Measurements from ENCODE around the gene CHD5.

CHD5 gene

DNA sequence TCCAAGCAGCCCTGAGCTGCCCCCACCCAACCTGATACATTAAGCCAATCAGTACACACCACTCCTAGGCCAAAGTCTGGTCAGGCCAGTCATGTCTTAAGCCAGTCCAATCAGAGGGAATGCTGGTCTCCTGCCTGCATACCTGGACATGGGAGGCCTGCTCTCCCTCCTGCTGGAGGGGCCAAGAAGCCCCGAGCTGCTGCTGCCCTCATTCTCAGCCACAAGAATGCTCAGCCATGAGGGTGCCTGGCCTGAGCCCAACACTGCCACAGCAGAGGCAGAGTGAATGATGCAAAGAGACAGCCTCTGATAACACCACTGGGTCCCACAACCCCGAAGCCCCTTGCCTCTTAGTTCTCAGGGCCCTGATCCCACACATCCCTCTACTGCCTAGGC is 23.0 kb downstream of the CHD5 start:
- in situ Hi-C loops (cut with MboI; ENCODE audit: low sequenced_read_pairs) = no loop called here

DNA sequence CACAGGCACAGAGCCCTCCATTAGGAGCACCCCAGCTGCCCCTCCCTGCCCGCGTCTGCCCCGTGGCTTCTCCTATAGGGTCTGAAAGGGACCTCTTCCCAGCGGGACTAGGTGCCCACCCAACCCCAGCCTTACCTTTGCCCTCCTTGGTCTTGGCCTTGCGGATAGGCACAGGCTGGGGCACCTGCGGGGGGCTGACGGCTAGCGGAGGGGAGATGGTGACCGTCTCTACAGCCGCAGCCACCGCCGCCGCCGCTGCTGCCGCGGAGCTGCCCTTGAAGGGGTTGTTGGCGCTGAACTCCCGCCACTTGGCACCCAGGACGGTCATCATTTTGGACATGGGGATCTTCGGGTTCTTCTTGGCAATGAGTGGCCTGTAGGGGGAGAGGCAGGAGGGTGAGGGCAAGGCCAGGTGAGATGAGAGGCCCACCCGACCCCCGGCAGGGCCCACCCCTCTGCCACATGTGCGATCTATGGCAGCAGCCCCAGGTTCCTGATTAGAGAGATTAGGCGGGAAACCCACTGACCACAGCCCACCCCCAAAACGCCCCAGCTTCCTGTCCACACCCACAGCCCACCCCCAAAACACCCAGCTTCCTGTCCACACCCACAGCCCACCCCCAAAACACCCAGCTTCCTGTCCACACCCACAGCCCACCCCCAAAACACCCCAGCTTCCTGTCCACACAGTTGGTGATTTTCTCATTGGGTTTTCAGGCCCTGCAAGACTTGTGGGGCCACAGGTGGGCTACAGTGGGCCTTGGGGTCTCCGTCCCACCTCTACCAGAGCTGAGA is 25.4 kb downstream of the CHD5 start:
- in situ Hi-C loops (cut with MboI; ENCODE audit: low sequenced_read_pairs) = no loop called here

DNA sequence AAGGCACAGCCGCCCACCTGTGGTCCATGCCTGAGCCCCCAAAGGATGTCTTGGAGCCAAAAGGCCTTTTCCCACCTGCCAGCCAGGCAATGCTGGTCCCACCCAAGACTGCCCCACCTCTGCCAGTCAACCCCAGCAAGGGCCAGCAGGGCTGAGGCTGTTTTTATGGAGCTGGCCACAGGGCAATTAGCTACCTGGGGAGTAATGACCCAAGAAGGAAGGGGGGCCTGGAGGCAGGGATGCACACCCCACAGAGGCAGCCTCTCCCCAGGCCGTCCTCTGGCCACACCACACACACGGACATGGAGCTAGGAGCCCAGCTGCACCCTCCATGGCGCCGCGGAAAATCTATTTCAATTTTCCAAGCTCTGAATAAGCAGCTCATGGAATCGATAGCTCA is 27.2 kb downstream of the CHD5 start:
- in situ Hi-C loops (cut with MboI; ENCODE audit: low sequenced_read_pairs) = no loop called here

DNA sequence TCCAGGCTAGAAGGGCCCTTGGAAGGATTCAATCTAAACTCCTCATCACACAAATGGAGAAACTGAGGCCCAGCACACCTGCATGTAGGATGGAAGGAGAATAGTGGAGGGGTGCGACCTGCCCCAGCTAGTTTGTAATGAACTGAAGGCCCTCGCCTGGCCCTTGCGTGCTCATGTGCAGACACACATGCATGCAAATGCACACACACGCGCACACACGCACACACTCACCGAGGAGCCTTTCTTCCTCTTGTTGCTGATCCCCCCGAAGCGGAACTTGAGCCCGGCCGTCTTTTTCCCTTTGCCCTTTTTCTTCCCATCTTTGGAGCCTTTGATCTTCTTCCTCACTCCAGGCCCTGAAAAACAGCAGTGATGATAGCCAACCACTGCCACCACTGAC is 27.9 kb downstream of the CHD5 start:
- in situ Hi-C loops (cut with MboI; ENCODE audit: low sequenced_read_pairs) = no loop called here

DNA sequence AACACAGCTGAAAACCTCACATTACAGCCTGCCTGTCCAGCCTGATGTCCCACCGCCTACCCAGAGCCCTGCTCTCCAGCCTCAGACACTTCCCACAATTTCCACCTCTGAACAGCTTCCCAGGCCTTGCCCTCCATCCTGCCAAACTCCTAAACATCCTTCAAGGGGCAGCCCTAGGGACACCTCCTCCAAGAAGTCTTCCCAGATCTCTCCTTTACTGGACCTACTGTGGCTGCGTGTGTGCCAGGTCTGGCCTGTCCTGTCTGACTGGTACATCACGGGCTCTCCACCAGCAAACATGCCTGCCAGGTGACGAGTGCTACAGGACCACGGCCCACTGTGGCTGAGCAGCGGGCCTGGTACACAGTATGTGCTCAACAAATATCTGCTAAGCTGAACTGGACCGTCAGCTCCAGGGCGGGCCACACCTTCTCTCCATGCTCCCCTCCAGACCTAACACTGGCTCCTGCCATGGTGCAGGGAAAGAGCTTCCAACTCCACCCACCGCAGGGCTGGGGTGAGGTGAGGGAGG is 28.8 kb downstream of the CHD5 start:
- in situ Hi-C loops (cut with MboI; ENCODE audit: low sequenced_read_pairs) = no loop called here

DNA sequence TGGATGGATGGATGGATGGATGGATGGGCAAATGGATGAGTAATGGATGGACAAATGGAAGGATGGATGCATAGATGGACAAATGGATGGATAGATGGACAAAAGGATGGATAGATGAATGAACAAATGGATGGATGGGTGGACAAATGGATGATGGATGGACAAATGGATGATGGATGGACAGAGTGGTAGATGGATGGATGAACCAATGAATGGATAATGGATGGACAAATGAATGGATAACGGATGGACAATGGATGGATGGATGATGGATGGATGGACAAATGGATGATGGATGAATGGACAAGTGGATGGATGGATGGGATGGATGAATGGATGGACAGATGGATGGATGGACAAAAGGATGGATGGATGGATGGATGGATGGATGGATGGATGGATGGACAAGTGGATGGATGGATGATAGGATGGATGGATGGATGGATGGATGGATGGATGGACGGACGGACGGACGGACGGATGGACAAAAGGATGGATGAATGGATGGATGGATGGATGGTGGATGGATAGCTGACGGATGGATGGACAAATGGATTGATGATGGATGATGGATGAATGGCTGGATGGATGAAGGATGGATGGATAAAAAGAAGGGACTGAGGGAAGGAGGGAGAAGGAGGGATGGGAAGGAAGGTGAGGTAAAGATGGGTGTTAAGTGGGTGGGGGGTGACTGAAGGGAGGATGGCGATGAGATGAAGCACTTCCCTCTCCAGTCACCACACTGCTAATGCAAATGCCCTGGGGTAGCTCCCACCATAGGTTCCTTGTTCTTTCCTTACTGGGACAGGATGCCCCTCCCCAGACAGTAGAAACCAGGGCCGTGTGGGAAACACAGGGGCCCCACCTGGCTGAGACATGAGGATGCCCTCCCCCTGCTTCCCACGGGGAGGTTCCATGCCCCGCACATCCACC is 29.8 kb downstream of the CHD5 start:
- in situ Hi-C loops (cut with MboI; ENCODE audit: low sequenced_read_pairs) = no loop called here

DNA sequence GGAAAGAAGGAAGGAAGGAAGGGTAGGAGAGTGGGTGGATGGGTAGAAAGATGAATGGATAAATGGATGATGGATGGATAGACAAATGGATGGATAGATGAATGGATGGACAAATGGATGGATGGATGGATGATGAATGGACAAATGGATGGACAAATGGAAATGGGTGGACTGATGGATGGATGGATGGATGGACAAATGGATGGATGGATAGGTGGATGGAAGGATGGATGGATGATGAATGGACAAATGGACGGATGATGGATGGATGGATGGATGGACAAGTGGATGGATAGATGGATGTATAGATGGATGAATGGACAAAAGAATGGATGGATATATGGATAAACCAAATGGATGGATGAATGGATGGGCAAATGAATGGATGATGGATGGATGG is 30.5 kb downstream of the CHD5 start:
- in situ Hi-C loops (cut with MboI; ENCODE audit: low sequenced_read_pairs) = no loop called here

DNA sequence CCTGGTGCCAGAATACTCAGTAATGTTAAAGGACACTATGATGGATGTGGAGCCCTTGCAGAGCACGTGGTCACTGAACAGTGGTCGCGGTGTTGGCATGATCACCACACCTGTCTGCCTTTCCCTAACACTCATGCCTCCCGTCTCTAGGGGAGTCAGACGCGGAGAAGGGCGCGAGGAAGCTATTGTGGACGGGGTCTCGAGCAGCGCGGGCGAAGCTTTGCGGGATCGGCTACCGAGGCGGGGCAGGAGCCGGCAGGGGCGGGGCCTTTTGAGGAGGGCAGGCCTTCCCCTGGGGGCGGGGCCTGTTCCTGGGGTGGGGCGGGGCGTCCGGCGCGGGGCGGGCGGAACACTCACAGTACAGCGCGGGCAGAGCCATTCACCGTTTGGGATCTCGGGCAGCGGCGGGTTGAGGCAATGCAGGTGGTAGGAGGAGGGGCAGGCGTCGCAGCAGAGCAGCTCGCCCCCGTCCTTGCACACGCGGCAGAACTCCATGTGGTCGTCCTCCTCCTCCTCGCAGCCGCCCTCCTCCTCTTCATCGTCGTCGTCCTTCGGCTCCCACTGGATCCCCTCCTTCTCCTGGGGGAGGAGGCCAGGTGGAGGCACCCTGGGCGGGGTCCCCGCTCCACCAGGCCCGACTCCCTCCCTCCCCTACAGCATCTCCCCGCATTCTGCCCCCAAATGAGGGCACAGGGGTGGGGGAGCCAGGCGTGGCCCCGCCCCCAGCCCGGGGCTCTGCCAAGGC is 31.5 kb downstream of the CHD5 start:
- in situ Hi-C loops (cut with MboI; ENCODE audit: low sequenced_read_pairs) = no loop called here

DNA sequence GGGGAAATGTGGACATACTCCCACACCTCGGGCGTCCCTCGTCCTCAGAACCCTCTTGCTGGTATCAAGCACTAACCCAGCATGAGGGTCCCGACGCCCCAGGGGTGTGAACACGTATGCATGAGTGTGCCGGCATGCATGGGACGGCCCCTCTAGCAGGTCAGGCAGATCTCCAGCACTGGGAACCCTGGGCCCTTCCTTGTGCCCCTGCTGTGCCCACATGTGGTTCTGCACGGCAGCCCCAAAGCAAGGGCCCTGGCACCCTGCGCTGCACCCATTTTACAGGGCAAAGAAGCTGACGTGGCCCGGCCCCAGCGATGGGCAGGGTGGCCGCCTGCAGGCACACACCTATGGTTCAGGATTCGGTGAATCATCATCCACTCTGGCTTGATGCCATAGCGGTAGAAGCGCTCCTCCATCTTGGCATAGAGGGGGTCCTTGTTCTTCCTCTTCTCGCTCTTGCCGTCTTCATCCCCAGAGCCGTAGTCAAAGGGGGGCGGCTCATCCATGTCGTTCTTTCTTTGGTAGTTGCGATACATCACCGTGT is 34.2 kb downstream of the CHD5 start:
- in situ Hi-C loops (cut with MboI; ENCODE audit: low sequenced_read_pairs) = no loop called here

DNA sequence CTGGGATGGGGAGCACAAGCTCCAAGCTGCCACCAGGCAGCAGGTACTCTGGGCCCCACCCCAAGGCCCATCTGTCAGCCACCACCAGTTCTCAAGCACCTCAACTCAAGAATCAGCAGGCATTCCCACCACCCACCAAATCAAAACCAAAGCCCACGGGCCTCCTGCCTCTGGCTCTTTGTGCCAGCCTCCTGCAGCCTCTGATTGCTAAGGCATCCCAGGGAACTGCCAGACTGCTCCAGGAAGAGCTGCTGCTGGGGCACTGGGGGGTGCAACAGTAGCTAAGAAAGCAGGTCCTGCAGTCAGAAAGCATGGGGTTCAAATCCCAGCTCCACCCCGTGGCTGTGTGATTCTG is 34.7 kb downstream of the CHD5 start:
- in situ Hi-C loops (cut with MboI; ENCODE audit: low sequenced_read_pairs) = no loop called here

DNA sequence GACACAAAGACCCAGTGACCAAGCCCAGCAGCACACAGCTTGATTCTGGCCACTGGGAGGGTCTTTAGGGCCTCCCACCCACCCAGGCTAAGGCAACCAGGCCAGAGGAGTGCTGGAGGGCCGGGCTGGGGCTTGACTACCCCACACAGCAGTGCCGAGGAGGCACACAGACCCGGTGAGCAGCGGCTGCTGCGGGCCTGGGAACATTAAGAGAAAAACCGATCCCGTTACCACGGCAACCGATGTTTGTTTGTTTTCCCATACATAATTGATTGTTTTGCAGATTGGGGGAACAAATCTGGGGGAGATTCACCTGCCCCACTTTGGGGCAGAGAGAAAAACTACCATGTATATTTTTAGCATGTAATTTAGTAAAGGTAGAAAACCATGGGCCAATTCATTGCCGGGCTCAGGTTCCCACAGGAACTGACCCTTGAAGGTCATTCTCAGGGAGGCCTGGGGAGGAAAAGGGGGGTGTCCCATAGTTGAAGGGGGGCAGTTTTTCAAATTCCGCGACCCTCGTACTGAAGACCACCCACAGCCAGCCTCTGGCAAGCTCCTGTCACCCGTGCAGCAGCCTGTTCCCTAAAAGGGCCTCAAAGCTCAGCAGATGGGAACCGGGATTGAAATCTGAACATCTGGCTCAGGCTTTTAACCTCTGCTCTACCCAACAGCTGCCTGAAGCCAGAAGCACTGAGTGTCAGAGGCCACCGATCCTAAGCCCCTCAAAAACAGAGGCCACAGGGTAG is 35.3 kb downstream of the CHD5 start:
- in situ Hi-C loops (cut with MboI; ENCODE audit: low sequenced_read_pairs) = no loop called here

DNA sequence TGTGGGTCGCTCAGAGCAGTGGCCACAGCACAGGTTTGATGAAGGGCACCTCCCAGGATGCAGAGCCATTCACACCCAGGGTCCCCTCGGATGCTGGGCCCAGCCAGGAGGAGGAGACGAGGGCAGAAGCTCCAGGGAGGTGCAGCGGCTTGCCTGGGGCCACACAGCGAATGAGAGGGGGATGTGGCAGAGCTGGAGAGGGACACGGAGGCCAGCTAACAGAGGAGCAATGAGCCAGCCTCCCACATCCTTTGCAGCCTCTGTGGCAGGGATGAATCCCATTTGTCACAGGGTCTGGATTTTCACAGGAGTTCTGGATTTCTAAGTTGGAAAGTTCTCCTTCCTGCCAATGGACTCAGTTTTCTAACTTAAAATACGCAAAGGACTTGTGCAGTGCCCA is 35.9 kb downstream of the CHD5 start:
- in situ Hi-C loops (cut with MboI; ENCODE audit: low sequenced_read_pairs) = no loop called here

DNA sequence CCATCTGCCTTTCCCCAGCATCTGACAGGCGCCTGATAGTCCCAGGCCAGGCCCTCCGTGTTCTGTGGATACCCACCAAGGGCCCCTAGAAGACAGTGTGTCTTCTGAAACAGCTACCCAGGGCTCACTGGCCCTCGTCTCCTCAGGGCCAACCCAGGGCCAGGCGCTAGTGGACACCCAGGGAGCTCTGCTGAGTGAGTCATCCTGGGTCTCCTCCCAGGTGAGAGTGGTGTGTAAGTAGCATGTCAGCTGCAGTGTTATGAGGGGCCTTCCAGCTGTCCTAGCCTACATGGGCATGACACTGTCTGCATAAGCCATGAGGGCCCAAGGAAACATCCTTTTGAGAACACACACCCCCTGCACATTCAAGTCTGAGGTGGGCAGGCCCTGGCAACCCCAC is 36.7 kb downstream of the CHD5 start:
- in situ Hi-C loops (cut with MboI; ENCODE audit: low sequenced_read_pairs) = no loop called here

DNA sequence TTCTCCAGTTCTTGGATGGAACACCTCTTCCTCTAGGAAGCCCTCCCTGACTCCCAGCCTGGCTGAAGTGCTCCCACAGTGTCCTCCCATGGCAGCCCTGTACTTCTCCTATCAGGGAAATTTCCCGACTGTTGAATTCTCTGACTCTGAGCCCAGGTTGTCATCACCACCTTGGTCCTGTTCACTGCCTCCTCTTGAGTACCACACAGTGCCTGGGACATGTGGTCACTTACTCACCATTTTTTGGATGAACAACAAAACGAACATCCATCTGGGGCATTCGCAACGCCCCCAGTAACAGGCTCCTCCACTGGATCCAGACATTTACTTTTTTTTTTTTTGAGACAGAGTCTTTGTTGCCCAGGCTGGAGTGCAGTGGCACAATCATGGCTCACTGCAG is 37.4 kb downstream of the CHD5 start:
- in situ Hi-C loops (cut with MboI; ENCODE audit: low sequenced_read_pairs) = no loop called here

DNA sequence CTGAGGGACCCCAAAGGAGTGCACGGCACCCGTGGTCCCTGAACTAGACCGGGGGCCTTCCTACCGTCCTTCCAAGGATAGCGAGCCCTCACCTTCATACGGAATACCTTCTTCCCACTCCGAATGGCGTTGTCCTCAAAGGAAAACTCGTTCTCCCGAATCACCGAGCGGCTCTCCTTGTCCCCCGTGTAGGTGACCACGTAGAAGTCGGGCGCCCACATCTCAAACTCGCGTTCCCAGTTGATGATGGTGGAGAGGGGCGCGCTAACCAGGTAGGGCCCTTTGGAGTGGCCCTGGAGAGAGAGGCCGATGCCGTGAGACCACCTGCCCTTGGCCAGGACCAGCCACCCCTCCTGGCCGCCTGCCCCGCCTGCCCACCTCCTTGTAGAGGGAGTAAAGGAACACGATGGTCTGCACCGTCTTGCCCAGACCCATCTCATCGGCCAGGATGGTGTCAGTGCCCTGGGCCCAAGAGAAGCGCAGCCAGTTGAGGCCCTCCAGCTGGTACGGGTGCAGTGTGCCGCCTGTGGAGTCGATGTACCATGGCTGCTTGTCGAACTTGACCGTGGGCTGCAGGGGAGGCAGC is 38.0 kb downstream of the CHD5 start:
- in situ Hi-C loops (cut with MboI; ENCODE audit: low sequenced_read_pairs) = no loop called here

DNA sequence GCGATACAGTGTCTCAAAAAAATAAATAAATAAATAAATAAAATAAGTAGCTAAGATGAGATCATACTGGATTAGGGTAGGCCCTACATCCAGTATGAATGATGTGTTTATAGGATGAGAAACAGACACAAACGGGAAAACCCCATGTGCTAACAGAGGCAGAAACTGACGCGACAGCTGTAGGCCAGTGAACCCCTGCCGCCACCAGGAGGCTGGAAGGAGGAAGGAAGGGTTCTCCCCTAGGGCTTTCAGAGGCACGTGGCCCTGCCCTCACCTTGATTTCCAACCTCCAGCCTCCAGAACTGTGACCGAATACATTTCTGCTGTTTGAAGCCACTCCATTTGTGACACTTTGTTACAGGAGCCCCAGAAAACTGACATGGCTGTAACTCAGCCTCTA is 38.5 kb downstream of the CHD5 start:
- in situ Hi-C loops (cut with MboI; ENCODE audit: low sequenced_read_pairs) = no loop called here

DNA sequence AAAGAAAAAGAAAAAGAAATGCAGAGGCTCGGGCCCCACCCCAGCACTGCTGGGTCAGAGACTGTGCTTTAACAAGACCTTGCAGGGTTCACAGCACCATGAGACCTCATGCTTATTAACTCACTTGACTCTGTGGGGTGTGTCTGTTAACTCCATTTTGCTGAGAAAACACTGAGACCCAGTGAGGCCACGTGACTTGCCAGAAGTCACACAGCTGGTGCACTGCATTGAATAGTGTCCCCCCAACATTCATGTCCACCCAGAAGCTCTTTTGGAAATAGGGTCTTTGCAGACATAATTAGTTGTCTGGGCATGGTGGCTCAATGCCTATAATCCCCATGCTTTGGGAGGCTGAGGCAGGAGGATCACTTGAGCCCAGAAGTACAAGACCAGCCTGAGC is 39.7 kb downstream of the CHD5 start:
- in situ Hi-C loops (cut with MboI; ENCODE audit: low sequenced_read_pairs) = no loop called here

DNA sequence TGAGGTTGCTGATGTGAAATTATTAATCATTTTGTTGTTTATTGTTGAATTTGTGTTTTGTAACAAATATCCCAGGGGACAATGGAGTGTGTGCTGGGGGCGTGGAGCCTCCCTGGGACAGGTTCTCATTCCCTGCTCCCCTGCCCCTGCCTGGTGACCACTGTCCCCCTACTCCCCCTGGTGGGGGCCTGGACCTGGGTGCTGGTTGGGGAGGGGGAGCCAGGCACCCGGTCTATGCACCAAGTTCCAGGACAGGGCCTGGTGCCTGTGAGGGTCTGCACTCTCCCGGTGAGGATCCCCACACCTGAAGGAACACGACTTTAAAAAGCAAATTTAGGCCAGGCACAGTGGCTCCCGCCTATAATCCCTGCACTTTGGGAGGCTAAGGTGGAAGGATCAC is 42.4 kb downstream of the CHD5 start:
- in situ Hi-C loops (cut with MboI; ENCODE audit: low sequenced_read_pairs) = no loop called here

DNA sequence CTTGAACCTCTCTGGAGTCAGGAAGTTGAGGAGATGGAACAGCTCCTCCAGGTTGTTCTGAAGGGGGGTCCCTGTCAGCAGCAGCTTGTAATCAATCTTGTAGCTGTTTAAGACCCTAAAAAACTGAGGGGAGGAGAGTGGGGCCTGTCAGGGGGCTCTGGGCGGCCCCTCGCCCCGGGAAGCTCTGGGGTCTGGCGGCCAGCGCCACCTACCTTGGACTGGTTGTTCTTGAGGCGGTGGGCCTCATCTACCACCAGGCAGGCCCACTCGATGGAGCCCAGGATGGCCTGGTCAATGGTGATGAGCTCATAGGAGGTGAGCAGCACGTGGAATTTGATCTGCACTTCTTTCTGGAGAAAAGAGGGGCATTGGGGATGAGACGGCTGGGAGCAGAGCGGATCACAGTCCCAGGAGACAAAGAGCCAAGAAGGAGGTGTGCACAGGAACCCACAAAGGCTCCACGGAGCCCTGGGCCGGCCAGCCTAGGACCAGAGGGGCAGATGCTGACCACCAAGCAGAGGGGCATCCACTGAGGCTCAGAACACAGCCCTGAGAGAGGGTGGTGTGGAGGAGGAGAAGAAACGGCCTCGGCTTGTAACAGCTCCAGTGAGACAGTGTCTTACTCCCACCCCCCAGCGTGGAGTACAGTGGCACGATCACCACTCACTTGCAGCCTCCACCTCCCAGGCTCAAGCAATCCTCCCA is 43.5 kb downstream of the CHD5 start:
- in situ Hi-C loops (cut with MboI; ENCODE audit: low sequenced_read_pairs) = no loop called here
